A172 (cell line): Measurements from ENCODE around the gene ZNF185. TPM values are rescaled to one million over a fixed set of nuclear protein-coding genes. Genes with fewer than 3 reads are reported as not detected.

ENCODE experiments used
- DNase-seq: peaks from one replicate; pipeline ENCODE4 v3.0.0-alpha.2; 2015; ENCODE audit warnings: low spot score
- total RNA-seq: library from RNA; depleted of rRNA; stranded (reverse); fragments of >200 nt; shearing (Covaris generic); gene quantifications from 2 replicates; pipeline ENCODE4 v1.2.3, GENCODE V29; 2014

The ZNF185 gene
- total RNA-seq, 1 experiment from 2014 or later: 4.9 TPM

DNA sequence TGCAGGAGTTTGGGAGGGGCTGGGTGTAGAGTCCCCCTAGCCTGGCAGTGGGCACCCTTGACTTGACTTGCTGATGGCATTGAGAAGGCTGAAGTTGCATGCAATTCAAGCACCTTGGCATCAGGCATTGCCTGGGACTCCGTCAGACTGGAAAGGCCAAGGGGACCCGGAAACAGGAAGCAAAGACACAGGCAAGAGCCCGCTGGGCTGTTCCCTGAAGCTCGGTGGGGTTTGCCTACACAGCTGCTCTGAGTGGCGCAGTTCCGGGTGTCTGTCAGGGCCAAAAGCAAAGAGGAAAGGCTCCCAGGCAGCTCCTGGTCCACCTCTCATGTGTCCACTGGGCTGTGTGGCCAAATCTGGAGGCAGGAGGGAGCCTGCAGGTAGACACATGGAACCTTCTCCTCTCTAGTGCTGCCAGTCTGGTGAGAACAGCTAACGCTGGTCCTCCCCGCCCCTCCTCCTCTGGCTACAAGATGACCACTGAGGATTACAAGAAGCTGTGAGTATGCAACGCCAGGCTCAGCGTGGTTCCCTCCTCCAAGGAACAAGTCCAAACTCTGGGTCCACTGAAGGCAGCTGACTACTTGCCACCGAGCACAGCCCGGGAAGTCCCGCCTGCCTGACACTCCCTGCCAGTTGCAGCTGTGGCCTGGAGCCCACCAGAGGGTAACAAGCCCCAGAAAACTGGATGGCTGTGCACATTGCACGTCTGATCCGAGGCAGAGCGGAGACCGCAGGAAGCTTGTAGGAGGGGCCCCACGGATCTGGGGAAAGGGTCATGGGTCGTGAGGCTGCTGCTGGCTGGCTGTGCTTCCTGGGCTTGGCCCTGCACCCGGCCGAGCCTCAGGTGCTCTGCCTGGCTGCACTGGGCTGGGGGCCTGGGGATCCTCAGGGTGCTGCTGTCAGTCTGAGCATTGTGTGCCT is 20.1 kb downstream of the ZNF185 start:
- no peak for DNase-seq

GRCh38 chrX:152918707-152919106 is 20.8 kb downstream of the ZNF185 start:
- no peak for DNase-seq

- no peak for DNase-seq
Measured at GRCh38 chrX:152923599-152923998, 25.7 kb downstream of the ZNF185 start.

GRCh38 chrX:152925835-152926234 is 28.0 kb downstream of the ZNF185 start:
- no peak for DNase-seq

DNA sequence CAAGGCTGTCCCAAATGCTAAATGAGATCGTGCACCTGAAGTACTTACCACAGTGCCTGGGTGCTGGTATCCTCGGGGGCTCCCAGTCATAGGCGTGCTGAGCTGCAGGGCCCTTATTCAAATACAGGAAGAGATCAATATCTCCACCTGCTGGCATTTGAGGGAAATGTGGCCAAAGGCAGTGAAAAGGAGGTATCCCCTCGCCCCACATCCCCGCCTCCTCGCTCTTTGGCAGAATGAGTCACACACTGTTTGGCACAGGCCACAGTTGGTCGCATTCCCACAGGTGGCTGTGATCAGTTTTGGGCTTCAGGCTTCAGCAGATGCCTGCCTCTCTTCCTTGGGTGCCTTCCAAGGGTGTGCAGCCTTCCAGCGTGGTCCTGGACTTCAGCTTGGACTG is 28.4 kb downstream of the ZNF185 start:
- DNase-seq: peak; percentile 90

- no peak for DNase-seq
Measured at GRCh38 chrX:152926923-152927322, 29.1 kb downstream of the ZNF185 start.

DNA sequence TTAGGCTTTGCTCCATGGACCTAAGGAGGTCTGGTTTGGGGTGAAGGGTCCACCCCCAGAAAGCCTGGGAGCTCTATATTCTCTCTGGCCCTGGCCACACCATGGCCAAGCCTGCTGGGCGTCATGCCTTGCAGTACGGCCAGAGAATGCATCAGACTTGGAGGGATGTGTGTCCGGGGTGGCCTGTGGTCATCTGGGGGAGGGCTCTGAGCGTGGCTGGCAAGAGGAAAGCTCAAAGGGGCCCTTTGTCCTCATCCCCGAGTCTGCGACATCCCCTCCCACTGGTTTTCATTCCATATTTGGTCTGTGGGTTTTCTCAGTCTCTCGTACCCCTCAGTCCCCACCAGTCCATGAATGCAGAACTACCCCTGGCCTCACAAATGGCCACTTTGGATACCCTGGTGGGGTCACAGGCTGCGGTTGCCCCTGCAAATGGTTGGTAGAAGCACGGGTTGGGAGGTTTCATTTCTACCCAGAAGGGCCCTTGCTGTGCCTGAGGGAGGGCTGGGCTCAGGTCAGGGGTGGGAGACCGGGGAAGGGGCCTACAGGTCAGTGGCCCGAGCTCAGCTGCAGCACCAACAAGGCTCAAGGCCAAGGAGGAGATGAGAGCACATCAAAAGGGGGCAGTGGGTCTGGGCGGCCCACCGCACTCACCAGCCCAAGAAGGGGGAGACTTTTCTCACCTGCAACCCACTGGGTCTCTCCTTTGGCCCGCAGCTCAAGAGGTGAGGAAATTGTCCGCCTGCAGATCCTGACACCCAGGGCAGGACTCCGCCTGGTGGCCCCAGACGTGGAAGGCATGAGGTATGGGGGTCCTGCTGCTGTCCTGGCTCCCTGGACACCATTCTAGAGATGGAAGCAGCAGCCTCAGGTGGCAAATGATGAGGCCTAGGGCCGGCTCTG is 30.2 kb downstream of the ZNF185 start:
- DNase-seq: no peak

DNA sequence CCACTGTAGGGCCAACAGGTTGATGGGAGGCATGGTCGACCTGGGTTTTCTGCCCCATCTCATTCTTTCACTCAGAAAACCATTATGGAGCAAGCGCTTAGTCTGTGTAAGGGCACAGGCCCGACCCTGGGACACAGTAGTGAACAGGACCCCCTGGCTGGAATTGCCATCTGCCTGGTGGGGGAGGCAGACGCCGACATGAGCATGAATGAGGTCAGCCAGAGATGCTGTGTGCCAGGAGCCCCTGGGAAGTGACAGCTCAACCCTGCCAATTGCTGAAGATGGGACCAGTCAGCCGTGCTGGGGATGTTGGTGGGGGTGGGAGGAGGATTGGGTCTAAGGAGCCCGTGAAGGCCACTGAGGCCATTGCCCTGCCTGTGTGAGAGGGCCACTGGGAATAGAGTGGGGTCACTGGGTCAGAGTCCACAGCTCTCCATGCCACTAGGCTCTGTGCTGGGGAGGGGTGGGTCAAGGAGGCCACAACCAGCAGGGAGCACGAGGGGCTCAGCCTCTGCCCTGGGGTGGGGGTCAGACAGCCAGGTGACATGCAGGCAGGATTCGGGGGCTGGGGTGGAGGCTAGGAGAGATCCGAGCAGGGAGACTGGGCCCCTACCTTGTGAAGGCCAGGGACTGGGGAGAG is 31.0 kb downstream of the ZNF185 start:
- DNase-seq: no peak

DNA sequence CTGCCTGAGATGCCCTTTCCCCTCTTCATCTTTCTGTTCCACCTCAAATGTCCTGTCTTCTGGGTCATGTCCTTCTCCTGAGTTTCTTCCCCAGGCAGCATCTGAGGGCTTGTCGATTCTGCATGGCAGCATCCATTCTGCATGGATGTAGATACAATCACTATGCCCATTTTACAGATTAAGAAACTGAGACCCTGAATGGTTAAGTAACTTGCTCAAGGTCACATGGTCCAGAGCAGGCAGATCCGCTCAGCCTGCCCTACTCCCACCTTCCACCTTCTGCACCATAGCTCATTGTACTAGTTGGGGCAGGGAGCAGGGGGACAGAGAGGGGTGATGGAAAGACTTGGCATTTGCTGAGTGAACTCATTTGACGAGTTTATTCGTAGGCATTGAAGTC is 32.0 kb downstream of the ZNF185 start:
- no peak for DNase-seq

DNA sequence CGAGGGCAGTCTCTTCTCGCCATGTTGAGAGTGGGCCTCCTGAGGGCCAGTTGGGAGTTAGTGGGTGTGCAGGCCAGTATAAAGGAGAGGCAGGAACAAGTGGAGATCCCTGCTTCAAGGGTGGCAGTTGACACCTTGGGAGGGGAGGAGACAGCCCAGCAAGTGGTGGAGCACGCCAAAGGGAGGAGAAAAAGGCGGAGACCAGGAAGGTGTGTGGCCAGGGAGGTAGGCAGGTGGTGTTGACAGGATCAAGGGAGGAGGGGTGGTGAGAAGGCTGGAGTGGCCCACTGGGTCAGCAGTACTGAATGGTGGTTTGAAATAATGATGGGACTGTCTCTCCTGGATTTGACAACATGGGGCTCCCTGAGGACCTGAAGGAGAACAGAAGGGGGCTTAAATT is 32.6 kb downstream of the ZNF185 start:
- no peak for DNase-seq

DNA sequence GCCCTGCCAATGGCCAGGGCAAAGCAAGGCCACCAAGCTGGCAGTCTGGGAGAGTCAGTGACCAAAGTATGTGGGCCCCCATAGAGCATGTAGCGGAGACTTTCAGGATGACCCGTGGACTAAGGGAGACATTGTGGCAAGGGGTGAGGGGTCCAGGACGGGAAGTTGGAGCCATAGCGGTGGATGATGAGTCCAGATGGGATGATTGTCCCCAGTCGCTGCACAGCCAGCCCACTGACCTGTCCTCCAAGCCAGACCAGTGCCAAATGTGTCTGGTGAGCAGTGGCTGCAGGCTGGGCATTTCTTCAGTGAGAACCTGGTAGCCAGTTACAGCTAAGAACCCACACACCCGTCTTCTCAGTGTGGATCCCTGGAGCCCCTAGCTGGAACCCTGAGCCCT is 34.3 kb downstream of the ZNF185 start:
- no peak for DNase-seq

DNA sequence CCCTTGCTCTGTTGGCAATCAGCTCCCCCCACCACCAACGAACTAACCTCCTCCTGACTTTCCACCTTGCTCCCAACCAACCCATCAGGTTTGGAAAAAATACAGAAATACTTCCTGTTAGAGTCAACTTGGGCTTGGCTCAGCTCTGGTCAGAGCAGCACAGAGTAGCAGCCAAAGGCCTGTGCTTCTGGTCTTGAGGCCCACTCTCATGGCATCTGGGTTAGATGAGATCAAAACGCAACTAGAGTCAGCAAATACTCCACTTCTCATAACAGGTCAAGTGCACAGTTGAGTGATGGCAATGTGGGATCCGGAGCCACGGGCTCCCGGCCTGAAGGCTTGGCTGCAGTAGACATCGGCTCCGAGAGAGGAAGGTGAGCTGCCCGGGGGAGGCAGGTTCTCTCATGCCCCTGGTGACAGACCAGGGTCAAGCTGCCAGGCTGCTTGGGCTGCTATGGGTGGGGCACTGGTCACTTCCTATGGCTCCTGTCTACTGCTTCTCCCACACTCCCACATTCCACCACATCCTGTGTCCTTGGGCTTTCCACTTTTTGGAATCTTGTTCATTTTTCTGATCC is 34.8 kb downstream of the ZNF185 start:
- DNase-seq: no peak

DNA sequence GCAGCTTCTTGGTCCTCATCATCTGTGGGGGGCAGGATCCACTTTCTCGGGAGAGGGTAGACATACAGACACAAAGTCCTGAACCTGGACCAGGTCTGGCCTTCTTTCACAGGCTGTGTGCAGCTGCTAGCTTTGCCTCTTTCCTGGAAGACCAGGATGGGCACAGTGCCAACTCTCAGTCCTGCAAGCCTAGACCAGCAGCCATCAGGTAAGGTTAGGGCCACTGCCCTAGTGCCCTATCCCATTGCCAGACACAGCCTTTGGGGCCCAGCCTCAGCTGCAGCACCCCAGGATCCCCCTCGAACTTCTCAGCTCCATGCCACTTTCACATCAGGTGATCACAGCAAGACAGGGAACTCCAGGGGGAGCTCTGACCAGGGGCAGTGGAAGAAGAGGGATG is 38.4 kb downstream of the ZNF185 start:
- DNase-seq: no peak

DNA sequence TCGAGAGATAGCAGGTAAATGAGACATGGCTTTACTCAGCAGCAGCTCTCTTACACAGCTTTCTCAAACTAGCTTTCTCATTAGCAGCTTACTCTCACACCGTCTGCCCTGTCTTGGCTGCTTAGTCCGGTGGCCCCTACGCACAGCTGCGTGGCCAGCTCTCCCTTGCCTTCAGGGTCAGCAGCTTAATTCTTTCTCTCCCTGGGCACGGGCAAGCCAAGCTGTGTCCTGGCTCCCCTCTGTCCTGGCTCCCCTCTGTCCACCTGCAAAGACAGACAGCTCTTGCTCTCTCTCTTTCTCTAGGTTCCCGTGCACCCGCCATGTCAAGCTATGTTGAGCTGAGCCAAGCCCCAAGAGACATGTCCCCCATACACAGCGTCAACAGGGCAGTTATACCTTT is 39.4 kb downstream of the ZNF185 start:
- DNase-seq: no peak

GRCh38 chrX:152941328-152942076 is 43.6 kb downstream of the ZNF185 start:
- peak; percentile 91 for DNase-seq

- DNase-seq: no peak
Measured at GRCh38 chrX:152942077-152942442, 44.2 kb downstream of the ZNF185 start.

- DNase-seq: no peak
Measured at GRCh38 chrX:152943826-152944225, 46.0 kb downstream of the ZNF185 start.

- DNase-seq: no peak
Measured at GRCh38 chrX:152945021-152945979, 47.4 kb downstream of the ZNF185 start.

- no peak for DNase-seq
Measured at GRCh38 chrX:152946681-152947080, 48.8 kb downstream of the ZNF185 start.
